Measurements from ENCODE around the gene CNGA2.
A peak's percentile ranks its signal among the peaks of the same experiment; 100 is the strongest.

Gene CNGA2

GRCh38 chrX:151708821-151709220, 25.7 kb upstream of the CNGA2 start:
- no peak for FAIRE-seq
- no peak for DNase-seq (ENCODE audit: insufficient read length, low spot score)
- TF ChIP-seq PAX5 (IDR thresholded peaks at IDR 0.05; ENCODE audit: insufficient read depth, low read length, severe bottlenecking) (no peak), SPI1 (IDR thresholded peaks at IDR 0.05; ENCODE audit: low read depth, low read length) (no peak), POU2F2 (IDR thresholded peaks at IDR 0.05; ENCODE audit: low read depth, low read length) (no peak), POLR2AphosphoS5 (IDR thresholded peaks at IDR 0.05; ENCODE audit: low read depth, low read length) (no peak), TAF1 (IDR thresholded peaks at IDR 0.05; ENCODE audit: low read depth, low read length) (no peak), POLR2A (IDR thresholded peaks at IDR 0.05; ENCODE audit: low read depth, low read length) (no peak)

- FAIRE-seq (no peak), DNase-seq (ENCODE audit: insufficient read length, low spot score) (no peak)
- TF ChIP-seq POU2F2 (IDR thresholded peaks at IDR 0.05; ENCODE audit: low read depth, low read length) (no peak), TAF1 (IDR thresholded peaks at IDR 0.05; ENCODE audit: low read depth, low read length) (no peak), SPI1 (IDR thresholded peaks at IDR 0.05; ENCODE audit: low read depth, low read length) (no peak), POLR2AphosphoS5 (IDR thresholded peaks at IDR 0.05; ENCODE audit: low read depth, low read length) (no peak), POLR2A (IDR thresholded peaks at IDR 0.05; ENCODE audit: low read depth, low read length) (no peak), PAX5 (IDR thresholded peaks at IDR 0.05; ENCODE audit: insufficient read depth, low read length, severe bottlenecking) (no peak)
Observed at GRCh38 chrX:151710457-151710856, 24.1 kb upstream of the CNGA2 start.

- DNase-seq (ENCODE audit: insufficient read length, low spot score) = no peak
- FAIRE-seq = no peak
- no peak for TF ChIP-seq SPI1 (IDR thresholded peaks at IDR 0.05; ENCODE audit: low read depth, low read length)
- no peak for TF ChIP-seq POLR2A (IDR thresholded peaks at IDR 0.05; ENCODE audit: low read depth, low read length)
- no peak for TF ChIP-seq TAF1 (IDR thresholded peaks at IDR 0.05; ENCODE audit: low read depth, low read length)
- TF ChIP-seq POLR2AphosphoS5 (IDR thresholded peaks at IDR 0.05; ENCODE audit: low read depth, low read length) = no peak
- TF ChIP-seq PAX5 (IDR thresholded peaks at IDR 0.05; ENCODE audit: insufficient read depth, low read length, severe bottlenecking) = no peak
- no peak for TF ChIP-seq POU2F2 (IDR thresholded peaks at IDR 0.05; ENCODE audit: low read depth, low read length)
Observed at GRCh38 chrX:151711154-151711553, 23.4 kb upstream of the CNGA2 start.

GRCh38 chrX:151711787-151712186, 22.8 kb upstream of the CNGA2 start:
- DNase-seq (ENCODE audit: insufficient read length, low spot score) (no peak), FAIRE-seq (no peak)

GRCh38 chrX:151712253-151712652, 22.3 kb upstream of the CNGA2 start:
- DNase-seq (ENCODE audit: insufficient read length, low spot score) (no peak), FAIRE-seq (no peak)
- no peak for TF ChIP-seq POU2F2 (IDR thresholded peaks at IDR 0.05; ENCODE audit: low read depth, low read length)
- no peak for TF ChIP-seq POLR2AphosphoS5 (IDR thresholded peaks at IDR 0.05; ENCODE audit: low read depth, low read length)
- no peak for TF ChIP-seq SPI1 (IDR thresholded peaks at IDR 0.05; ENCODE audit: low read depth, low read length)
- no peak for TF ChIP-seq TAF1 (IDR thresholded peaks at IDR 0.05; ENCODE audit: low read depth, low read length)
- no peak for TF ChIP-seq PAX5 (IDR thresholded peaks at IDR 0.05; ENCODE audit: insufficient read depth, low read length, severe bottlenecking)
- no peak for TF ChIP-seq POLR2A (IDR thresholded peaks at IDR 0.05; ENCODE audit: low read depth, low read length)

More at GRCh38 chrX:151711787-151712186, 22.8 kb upstream of the CNGA2 start:
- TF ChIP-seq POU2F2 (IDR thresholded peaks at IDR 0.05; ENCODE audit: low read depth, low read length) (no peak), PAX5 (IDR thresholded peaks at IDR 0.05; ENCODE audit: insufficient read depth, low read length, severe bottlenecking) (no peak), TAF1 (IDR thresholded peaks at IDR 0.05; ENCODE audit: low read depth, low read length) (no peak), POLR2AphosphoS5 (IDR thresholded peaks at IDR 0.05; ENCODE audit: low read depth, low read length) (no peak), SPI1 (IDR thresholded peaks at IDR 0.05; ENCODE audit: low read depth, low read length) (no peak), POLR2A (IDR thresholded peaks at IDR 0.05; ENCODE audit: low read depth, low read length) (no peak)

GRCh38 chrX:151713849-151714248, 20.7 kb upstream of the CNGA2 start:
- FAIRE-seq (no peak), DNase-seq (ENCODE audit: insufficient read length, low spot score) (peak; percentile 16)
- TF ChIP-seq SPI1 (IDR thresholded peaks at IDR 0.05; ENCODE audit: low read depth, low read length) (no peak), PAX5 (IDR thresholded peaks at IDR 0.05; ENCODE audit: insufficient read depth, low read length, severe bottlenecking) (no peak), POLR2AphosphoS5 (IDR thresholded peaks at IDR 0.05; ENCODE audit: low read depth, low read length) (no peak), TAF1 (IDR thresholded peaks at IDR 0.05; ENCODE audit: low read depth, low read length) (no peak), POU2F2 (IDR thresholded peaks at IDR 0.05; ENCODE audit: low read depth, low read length) (no peak)

- FAIRE-seq (no peak), DNase-seq (ENCODE audit: insufficient read length, low spot score) (no peak)
- TF ChIP-seq TAF1 (IDR thresholded peaks at IDR 0.05; ENCODE audit: low read depth, low read length) = no peak
- TF ChIP-seq SPI1 (IDR thresholded peaks at IDR 0.05; ENCODE audit: low read depth, low read length) = no peak
- no peak for TF ChIP-seq PAX5 (IDR thresholded peaks at IDR 0.05; ENCODE audit: insufficient read depth, low read length, severe bottlenecking)
- no peak for TF ChIP-seq POU2F2 (IDR thresholded peaks at IDR 0.05; ENCODE audit: low read depth, low read length)
- TF ChIP-seq POLR2A (IDR thresholded peaks at IDR 0.05; ENCODE audit: low read depth, low read length) = no peak
- TF ChIP-seq POLR2AphosphoS5 (IDR thresholded peaks at IDR 0.05; ENCODE audit: low read depth, low read length) = no peak
Observed at GRCh38 chrX:151714362-151714761, 20.2 kb upstream of the CNGA2 start.

- FAIRE-seq = no peak
- TF ChIP-seq SPI1 (IDR thresholded peaks at IDR 0.05; ENCODE audit: low read depth, low read length) = no peak
- no peak for TF ChIP-seq TAF1 (IDR thresholded peaks at IDR 0.05; ENCODE audit: low read depth, low read length)
- no peak for TF ChIP-seq POLR2AphosphoS5 (IDR thresholded peaks at IDR 0.05; ENCODE audit: low read depth, low read length)
- no peak for TF ChIP-seq POLR2A (IDR thresholded peaks at IDR 0.05; ENCODE audit: low read depth, low read length)
- TF ChIP-seq PAX5 (IDR thresholded peaks at IDR 0.05; ENCODE audit: insufficient read depth, low read length, severe bottlenecking) = no peak
- TF ChIP-seq POU2F2 (IDR thresholded peaks at IDR 0.05; ENCODE audit: low read depth, low read length) = no peak
- DNase-seq (ENCODE audit: insufficient read length, low spot score) = no peak
Observed at GRCh38 chrX:151715752-151716151, 18.8 kb upstream of the CNGA2 start, which contains the start of gene FATE1. FATE1 (plus strand) TSS chrX:151716035; CDS start chrX:151716120, 85 bp downstream.

- TF ChIP-seq POU2F2 (IDR thresholded peaks at IDR 0.05; ENCODE audit: low read depth, low read length) = no peak
- TF ChIP-seq TAF1 (IDR thresholded peaks at IDR 0.05; ENCODE audit: low read depth, low read length) = no peak
- DNase-seq (ENCODE audit: insufficient read length, low spot score) (no peak), FAIRE-seq (no peak)
Observed at GRCh38 chrX:151722241-151722846, 12.2 kb upstream of the CNGA2 start.

All from GM12891 (cell line).